SU-DHL-6 (cell line): ENCODE data around the gene NXT1.

Experiments used
- EZH2phosphoT487 ChIP-seq: fragments of 200-600 bp; sonication (generic), shearing (Covaris generic); conservative IDR thresholded peaks from 2 replicates; pipeline ENCODE4 v1.6.1; 2018; ENCODE audit warnings: mild to moderate bottlenecking, antibody characterized with exemption, low read length, moderate library complexity, mixed read lengths
- TF ChIP-seq, protein P1 (sequence below): fragments of 200-600 bp; sonication (generic); IDR thresholded peaks from one replicate; pipeline ENCODE4 v1.5.1; 2017; ENCODE audit warnings: antibody characterized with exemption, mild to moderate bottlenecking, low read length, moderate library complexity; ENCODE audit not compliant: insufficient read depth, poor library complexity, severe bottlenecking

DNA sequence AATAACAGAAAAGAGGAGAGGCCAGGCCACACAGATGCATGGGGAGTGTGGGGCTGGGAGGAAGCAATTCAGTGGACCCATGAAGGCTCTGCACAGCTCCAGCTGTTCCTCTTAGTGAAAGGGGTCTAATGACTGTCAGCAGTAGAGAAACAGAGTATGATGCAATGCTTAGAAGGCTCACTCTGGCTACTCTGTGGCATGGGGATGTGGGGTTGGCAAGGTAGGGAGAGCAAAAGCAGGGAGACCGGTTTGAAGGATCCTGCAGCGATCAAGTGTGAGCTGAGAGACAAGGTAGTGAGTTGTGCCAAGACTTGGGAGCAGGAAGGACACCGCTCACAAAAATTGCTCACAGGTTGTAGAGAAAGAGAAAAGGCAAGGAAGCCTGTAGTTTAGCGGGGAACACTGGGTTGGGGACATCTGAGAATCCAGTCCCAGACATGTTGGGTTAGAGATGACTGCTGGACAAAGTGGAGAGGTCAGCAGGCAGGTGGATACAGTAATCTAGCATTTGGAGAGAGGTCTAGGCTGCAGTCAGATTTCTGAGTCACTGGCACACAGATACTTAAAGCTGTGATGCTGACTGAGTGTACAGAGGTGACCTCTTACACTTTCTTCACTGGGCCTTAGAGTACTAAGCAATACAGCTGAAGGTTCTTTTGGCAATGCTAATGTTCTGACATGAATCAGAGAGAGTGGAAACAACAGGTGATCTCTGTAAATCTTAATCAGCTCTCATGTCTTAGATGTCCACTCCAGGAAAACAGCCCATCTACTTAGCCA is 43.6 kb downstream of the NXT1 start:
- TF ChIP-seq, protein P1, sequence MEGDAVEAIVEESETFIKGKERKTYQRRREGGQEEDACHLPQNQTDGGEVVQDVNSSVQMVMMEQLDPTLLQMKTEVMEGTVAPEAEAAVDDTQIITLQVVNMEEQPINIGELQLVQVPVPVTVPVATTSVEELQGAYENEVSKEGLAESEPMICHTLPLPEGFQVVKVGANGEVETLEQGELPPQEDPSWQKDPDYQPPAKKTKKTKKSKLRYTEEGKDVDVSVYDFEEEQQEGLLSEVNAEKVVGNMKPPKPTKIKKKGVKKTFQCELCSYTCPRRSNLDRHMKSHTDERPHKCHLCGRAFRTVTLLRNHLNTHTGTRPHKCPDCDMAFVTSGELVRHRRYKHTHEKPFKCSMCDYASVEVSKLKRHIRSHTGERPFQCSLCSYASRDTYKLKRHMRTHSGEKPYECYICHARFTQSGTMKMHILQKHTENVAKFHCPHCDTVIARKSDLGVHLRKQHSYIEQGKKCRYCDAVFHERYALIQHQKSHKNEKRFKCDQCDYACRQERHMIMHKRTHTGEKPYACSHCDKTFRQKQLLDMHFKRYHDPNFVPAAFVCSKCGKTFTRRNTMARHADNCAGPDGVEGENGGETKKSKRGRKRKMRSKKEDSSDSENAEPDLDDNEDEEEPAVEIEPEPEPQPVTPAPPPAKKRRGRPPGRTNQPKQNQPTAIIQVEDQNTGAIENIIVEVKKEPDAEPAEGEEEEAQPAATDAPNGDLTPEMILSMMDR, result no peak
- no peak for TF ChIP-seq EZH2phosphoT487
